Smooth muscle cell of the pulmonary artery (primary cell): ENCODE data around the gene MUSK. TPM values are rescaled to one million over a fixed set of nuclear protein-coding genes. Genes with fewer than 3 reads are reported as not detected.

Experiments used
- total RNA-seq: library from RNA; depleted of rRNA; stranded (reverse); fragments of >200 nt; gene quantifications from 2 replicates; pipeline ENCODE4 v1.2.3, GENCODE V29; 2014

MUSK gene
- 0.10 and 0.20 TPM in 2 replicates for total RNA-seq

DNA sequence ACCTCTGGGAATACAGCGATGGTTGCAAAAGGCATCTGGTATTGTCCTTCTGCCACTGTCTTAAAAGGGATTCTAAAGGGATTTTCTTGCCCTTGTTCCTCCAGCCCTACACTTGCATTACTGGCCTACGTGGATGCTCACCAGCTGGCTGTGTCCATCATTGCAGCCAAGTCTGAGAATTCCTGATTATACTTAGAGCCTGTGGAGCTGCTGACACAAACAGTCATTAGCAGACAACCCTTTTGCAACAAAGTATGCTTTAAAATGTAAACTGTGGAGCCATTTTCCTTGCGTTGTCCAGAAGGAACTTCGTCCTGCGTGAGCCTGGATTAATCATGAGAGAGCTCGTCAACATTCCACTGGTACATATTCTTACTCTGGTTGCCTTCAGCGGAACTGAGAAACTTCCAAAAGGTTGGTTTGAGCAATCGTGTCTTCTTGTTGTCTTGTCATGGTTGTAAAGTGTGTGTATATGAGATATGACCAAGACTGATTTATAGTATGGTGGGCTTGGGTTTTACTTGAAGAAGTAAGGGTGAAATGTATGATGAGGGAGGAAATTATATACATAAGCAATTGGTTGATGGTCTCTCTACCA is at the start of gene MUSK:
Gene MUSK, plus strand, starts transcription at position 222 of the 598 bp plus-strand sequence. Its CDS starts 114 bp downstream, at position 336.

Other genes starting within 250 kb of the MUSK start
- 13.0 and 71.7 TPM in 2 replicates for gene SVEP1, start 89.0 kb upstream of the MUSK start, total RNA-seq